Left ventricle myocardium superior (tissue), 1 donor: ENCODE results near the gene NNAT. TPM values are rescaled to one million over a fixed set of nuclear protein-coding genes. Genes with fewer than 3 reads are reported as not detected.
"Not testable (repeated sequence)": the region's sequence is repeated elsewhere in the genome, so short reads cannot be mapped to it uniquely, and the experiment has no call there.

ENCODE experiments used
- ATAC-seq: fragments of 200-7000 bp; cut with Tn5 transposase; one replicate; pipeline ENCODE4 v1.9.1; 2020; ENCODE audit warnings: mild to moderate bottlenecking, moderate library complexity
- DNase-seq: peaks from one replicate; pipeline ENCODE4 v3.0.0-alpha.2; 2020
- intact Hi-C: fragments of 100-400 bp; cut with micrococcal nuclease; formaldehyde crosslinking; loops from one replicate; pipeline ENCODE4 v1.11.0; 2022
- total RNA-seq: library from RNA; stranded (reverse); fragmentation: NEBNext Ultra II Directional; extraction: Animal tissue kit (Norgen Biotek cat#: 25700); gene quantifications from one replicate; pipeline ENCODE4 v1.2.1, GENCODE V29; 2021
- donor health status: DM: no; HTN: yes; CAD: no; lungs with severe emphysema.

NNAT gene
- total RNA-seq, 1 donor from 2014 or later: 0.25 TPM

- DNase-seq (no peak), ATAC-seq (no peak)
- intact Hi-C loops: loop anchor here (5.0 kb wide), 2 partner anchors 260 to 330 kb away; no protein-coding TSS in a partner anchor
Measured at GRCh38 chr20:37531856-37532255, 10.8 kb downstream of the NNAT start.

GRCh38 chr20:37533154-37533715 lies 12.2 kb downstream of the NNAT start:
- no peak for ATAC-seq
- intact Hi-C loops: loop anchor here (5.0 kb wide), 2 partner anchors 261 to 331 kb away; no protein-coding TSS in a partner anchor

GRCh38 chr20:37534401-37535157 lies 13.5 kb downstream of the NNAT start:
- intact Hi-C loops: loop anchor here (5.0 kb wide), 2 partner anchors 262 to 332 kb away; no protein-coding TSS in a partner anchor
- DNase-seq (no peak), ATAC-seq (peak; percentile 91)

More at GRCh38 chr20:37533154-37533715, 12.2 kb downstream of the NNAT start:
- no peak for DNase-seq

GRCh38 chr20:37535443-37536132 lies 14.5 kb downstream of the NNAT start:
- intact Hi-C loops: no loop called here
- no peak for DNase-seq
- ATAC-seq: no peak

- DNase-seq (no peak), ATAC-seq (no peak)
- intact Hi-C loops: no loop called here
Measured at GRCh38 chr20:37537505-37537904, 16.5 kb downstream of the NNAT start.

GRCh38 chr20:37538003-37538402 lies 17.0 kb downstream of the NNAT start:
- intact Hi-C loops: no loop called here
- ATAC-seq (peak; percentile 20), DNase-seq (no peak)

GRCh38 chr20:37539424-37539823 lies 18.4 kb downstream of the NNAT start:
- DNase-seq (no peak), ATAC-seq (no peak)
- intact Hi-C loops: no loop called here

- ATAC-seq (no peak), DNase-seq (no peak)
- intact Hi-C loops: no loop called here
Measured at GRCh38 chr20:37540001-37540400, 19.0 kb downstream of the NNAT start.

- ATAC-seq, intact Hi-C loops, DNase-seq: not testable (repeated sequence)
Measured at GRCh38 chr20:37540838-37541237, 19.8 kb downstream of the NNAT start.

GRCh38 chr20:37541326-37541725 lies 20.3 kb downstream of the NNAT start:
- DNase-seq (no peak), ATAC-seq (no peak)
- intact Hi-C loops: no loop called here

- no peak for DNase-seq
- intact Hi-C loops: no loop called here
- ATAC-seq: no peak
Measured at GRCh38 chr20:37542281-37542680, 21.2 kb downstream of the NNAT start.

GRCh38 chr20:37543828-37544227 lies 22.8 kb downstream of the NNAT start:
- intact Hi-C loops: no loop called here
- DNase-seq (no peak), ATAC-seq (no peak)

GRCh38 chr20:37544386-37544785 lies 23.3 kb downstream of the NNAT start:
- DNase-seq: no peak
- intact Hi-C loops: no loop called here
- no peak for ATAC-seq

GRCh38 chr20:37545516-37545915 lies 24.5 kb downstream of the NNAT start:
- intact Hi-C loops: no loop called here
- ATAC-seq (no peak), DNase-seq (no peak)

- no peak for ATAC-seq
- no peak for DNase-seq
- intact Hi-C loops: no loop called here
Measured at GRCh38 chr20:37547912-37548311, 26.9 kb downstream of the NNAT start.

GRCh38 chr20:37550101-37550920 lies 29.3 kb downstream of the NNAT start:
- intact Hi-C loops, ATAC-seq, DNase-seq: not testable (repeated sequence)

- intact Hi-C loops, ATAC-seq, DNase-seq: not testable (repeated sequence)
Measured at GRCh38 chr20:37551660-37552059, 30.6 kb downstream of the NNAT start.

GRCh38 chr20:37552415-37552814 lies 31.4 kb downstream of the NNAT start:
- DNase-seq (no peak), ATAC-seq (no peak)
- intact Hi-C loops: no loop called here

- ATAC-seq, intact Hi-C loops, DNase-seq: not testable (repeated sequence)
Measured at GRCh38 chr20:37554721-37555298, 33.8 kb downstream of the NNAT start.
